Neuron (in vitro differentiated cells): ENCODE data around the gene S1PR1.

Experiments
- H2AFZ ChIP-seq: one replicate; pipeline ENCODE4 v1.6.1; 2013; ENCODE audit warnings: low read depth, mild to moderate bottlenecking, inconsistent platforms, low read length, moderate library complexity
- H3K27me3 ChIP-seq: one replicate; pipeline ENCODE4 v1.6.1; 2013; ENCODE audit warnings: low read length; ENCODE audit not compliant: insufficient read depth
- H3K36me3 ChIP-seq: one replicate; pipeline ENCODE4 v1.6.1; 2013; ENCODE audit warnings: low read length; ENCODE audit not compliant: insufficient read depth
- H3K4me1 ChIP-seq: one replicate; pipeline ENCODE4 v1.6.1; 2013; ENCODE audit warnings: low read length; ENCODE audit not compliant: insufficient read depth
- H3K4me3 ChIP-seq: 2 replicates; pipeline ENCODE4 v1.5.1; 2013; ENCODE audit warnings: mild to moderate bottlenecking, low read length, moderate library complexity
- H3K9me3 ChIP-seq: one replicate; pipeline ENCODE4 v1.6.1; 2013; ENCODE audit warnings: low read length

The S1PR1 gene

GRCh38 chr1:101281751-101282150 is 44.9 kb downstream of the S1PR1 start:
- no peaks in the 10 kb centered on the region for H3K27me3 ChIP-seq
- H2AFZ ChIP-seq = no peak overlapping the region
- peaks cover 4% of the 10 kb centered on the region for H3K4me1 ChIP-seq
- no peaks in the 10 kb centered on the region for H3K9me3 ChIP-seq
- no peak overlapping the region for H3K4me3 ChIP-seq
- H3K36me3 ChIP-seq = no peaks in the 10 kb centered on the region

- peaks cover 4% of the 10 kb centered on the region for H3K4me1 ChIP-seq
- no peaks in the 10 kb centered on the region for H3K36me3 ChIP-seq
- no peak overlapping the region for H2AFZ ChIP-seq
- H3K9me3 ChIP-seq = no peaks in the 10 kb centered on the region
- H3K27me3 ChIP-seq = no peaks in the 10 kb centered on the region
- H3K4me3 ChIP-seq = no peak overlapping the region
These were observed 45.7 kb downstream of the S1PR1 start for GRCh38 chr1:101282314-101283038.

GRCh38 chr1:101283443-101283842 is 46.6 kb downstream of the S1PR1 start:
- Histone ChIP-seq H3K9me3 (no peaks in the 10 kb centered on the region), H3K27me3 (no peaks in the 10 kb centered on the region), H3K36me3 (no peaks in the 10 kb centered on the region), H3K4me3 (no peak overlapping the region), H2AFZ (no peak overlapping the region), H3K4me1 (peaks cover 4% of the 10 kb centered on the region)

- Histone ChIP-seq H2AFZ (no peak overlapping the region), H3K36me3 (no peaks in the 10 kb centered on the region), H3K27me3 (no peaks in the 10 kb centered on the region), H3K4me3 (no peak overlapping the region), H3K9me3 (no peaks in the 10 kb centered on the region), H3K4me1 (peaks cover 4% of the 10 kb centered on the region)
These were observed 47.2 kb downstream of the S1PR1 start for GRCh38 chr1:101284021-101284420.

- Histone ChIP-seq H3K27me3 (no peaks in the 10 kb centered on the region), H3K4me3 (no peak overlapping the region), H3K36me3 (no peaks in the 10 kb centered on the region), H3K4me1 (peaks cover 4% of the 10 kb centered on the region), H2AFZ (no peak overlapping the region), H3K9me3 (no peaks in the 10 kb centered on the region)
These were observed 47.9 kb downstream of the S1PR1 start for GRCh38 chr1:101284622-101285218.

- Histone ChIP-seq H3K4me3 (no peak overlapping the region), H3K27me3 (no peaks in the 10 kb centered on the region), H3K4me1 (peaks cover 4% of the 10 kb centered on the region), H3K36me3 (no peaks in the 10 kb centered on the region), H2AFZ (no peak overlapping the region), H3K9me3 (no peaks in the 10 kb centered on the region)
These were observed 49.2 kb downstream of the S1PR1 start for GRCh38 chr1:101285922-101286570.

GRCh38 chr1:101288491-101288944 is 51.7 kb downstream of the S1PR1 start:
- Histone ChIP-seq H3K9me3 (no peaks in the 10 kb centered on the region), H3K27me3 (no peaks in the 10 kb centered on the region), H3K4me1 (peaks cover 4% of the 10 kb centered on the region), H3K4me3 (no peak overlapping the region), H3K36me3 (no peaks in the 10 kb centered on the region), H2AFZ (peak overlapping the region; percentile 50)

- Histone ChIP-seq H3K27me3 (no peaks in the 10 kb centered on the region), H3K4me1 (peaks cover 4% of the 10 kb centered on the region), H3K36me3 (no peaks in the 10 kb centered on the region), H2AFZ (no peak overlapping the region), H3K9me3 (no peaks in the 10 kb centered on the region), H3K4me3 (no peak overlapping the region)
These were observed 53.5 kb downstream of the S1PR1 start for GRCh38 chr1:101290119-101290921.
